GM18909 (cell line): ENCODE data around the gene MS4A8.

Experiments
- ATAC-seq: cut with Tn5 transposase; IDR thresholded peaks from one replicate; pipeline ENCODE4 v1.9.1; 2021; ENCODE audit warnings: mild to moderate bottlenecking; ENCODE audit not compliant: unreplicated experiment, poor library complexity

Gene MS4A8

GRCh38 chr11:60761436-60762190 is 62.2 kb downstream of the MS4A8 start:
- peak; percentile 27 for ATAC-seq

DNA sequence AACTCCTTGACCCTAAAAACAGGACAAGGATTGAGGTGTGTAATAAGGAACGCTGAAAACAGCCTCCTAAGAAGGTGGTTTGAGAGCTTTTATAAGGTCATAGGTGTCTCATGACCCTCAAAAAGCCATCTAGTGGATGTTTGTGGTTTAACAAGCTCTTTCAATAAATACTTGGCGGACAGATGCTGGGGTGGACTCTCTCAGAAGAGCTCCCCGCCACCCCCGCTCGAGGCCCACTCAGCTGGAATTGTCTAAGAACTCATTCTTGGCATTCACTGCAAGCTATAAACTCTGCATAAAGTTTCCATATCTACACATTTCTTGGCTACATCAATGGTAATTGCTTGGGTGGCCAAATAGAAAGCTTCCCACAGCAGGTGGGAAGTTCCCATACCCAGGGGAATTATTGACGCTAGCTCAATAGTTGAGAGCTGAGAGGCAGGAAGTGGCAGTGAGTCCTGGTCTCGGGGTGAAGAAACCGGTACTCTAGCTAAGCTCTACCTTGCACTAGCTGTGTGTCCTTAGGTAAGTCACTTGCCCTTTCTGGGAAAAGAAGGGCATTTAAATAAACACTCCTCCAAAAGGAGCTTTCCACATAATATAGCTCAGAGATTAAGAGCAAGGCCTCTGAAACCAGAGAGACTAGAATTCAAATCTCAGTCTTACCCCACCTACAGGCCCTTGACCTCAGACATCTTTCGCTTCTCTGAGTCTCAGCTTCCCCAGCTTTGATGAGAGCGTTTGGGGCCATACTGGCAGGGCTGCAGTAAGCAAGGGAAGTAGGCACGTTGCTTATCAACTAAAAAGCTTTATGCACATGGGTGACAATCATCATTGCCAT is 63.7 kb downstream of the MS4A8 start:
- peak; percentile 72 for ATAC-seq

DNA sequence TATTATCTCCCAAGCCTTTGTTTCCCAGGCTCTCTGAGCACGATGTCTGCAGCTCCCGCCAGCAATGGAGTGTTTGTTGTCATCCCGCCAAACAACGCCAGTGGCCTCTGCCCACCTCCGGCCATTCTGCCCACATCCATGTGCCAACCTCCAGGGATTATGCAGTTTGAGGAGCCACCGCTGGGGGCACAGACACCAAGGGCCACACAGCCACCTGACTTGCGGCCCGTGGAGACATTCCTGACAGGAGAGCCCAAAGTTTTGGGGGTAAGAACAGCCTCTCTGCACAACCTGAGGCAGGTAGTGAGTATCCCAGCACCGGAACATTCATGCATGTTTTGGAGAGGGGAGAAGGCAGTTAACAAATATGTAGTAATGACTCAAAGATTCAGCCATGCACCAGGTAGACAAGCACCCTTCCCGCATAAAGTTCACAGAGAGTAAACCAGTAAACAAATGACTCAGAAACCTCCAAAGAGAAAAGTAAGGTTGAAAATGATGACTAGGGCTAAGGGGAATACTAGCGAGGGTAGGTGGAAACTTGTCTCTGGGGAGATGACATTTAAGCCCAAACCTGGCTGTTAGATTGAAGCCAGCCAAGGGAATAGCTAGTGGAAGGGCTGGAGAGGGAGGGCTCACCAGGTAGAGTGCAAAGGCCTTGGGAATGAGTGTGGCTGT is 64.4 kb downstream of the MS4A8 start:
- no peak for ATAC-seq

- ATAC-seq = peak; percentile 52
These were observed 65.5 kb downstream of the MS4A8 start for GRCh38 chr11:60764879-60765278.

DNA sequence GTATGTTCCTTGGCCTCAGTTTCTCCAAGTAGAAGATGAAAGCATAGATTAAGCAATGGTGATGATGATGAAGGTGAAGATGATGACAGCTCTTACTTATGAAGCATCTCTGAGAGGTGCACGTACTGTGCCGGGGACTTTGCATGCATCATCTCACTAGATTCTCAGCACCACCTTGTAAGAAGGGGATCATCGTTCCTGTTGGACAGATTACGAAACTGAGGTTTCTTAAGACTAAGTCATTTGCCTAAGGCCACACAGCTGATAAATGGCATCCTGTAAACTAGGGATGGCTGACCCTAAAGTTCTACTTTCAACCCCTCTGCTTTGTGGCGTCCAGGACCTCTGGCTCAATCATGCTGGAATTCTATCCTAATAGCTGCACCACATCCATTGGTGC is 65.9 kb downstream of the MS4A8 start:
- no peak for ATAC-seq
